Neuronal stem cell (in vitro differentiated cells): ENCODE results near the gene CCDC184.
"Not testable (repeated sequence)": the region's sequence is repeated elsewhere in the genome, so short reads cannot be mapped to it uniquely, and the experiment has no call there.

Experiments
- DNase-seq: peaks from one replicate; pipeline ENCODE4 v3.0.0-alpha.2; 2013; ENCODE audit warnings: low spot score
- H2AFZ ChIP-seq: one replicate; pipeline ENCODE4 v1.6.1; 2013; ENCODE audit warnings: mild to moderate bottlenecking, low read length, inconsistent platforms
- H2AK5ac ChIP-seq: 2 replicates; pipeline ENCODE4 v1.6.1; 2013; ENCODE audit warnings: low read depth, mild to moderate bottlenecking, inconsistent platforms, low read length, moderate library complexity, mixed read lengths
- H2BK120ac ChIP-seq: 2 replicates; pipeline ENCODE4 v1.6.1; 2013; ENCODE audit warnings: low read depth, mild to moderate bottlenecking, inconsistent platforms, low read length, moderate library complexity, mixed read lengths
- H2BK12ac ChIP-seq: one replicate; pipeline ENCODE4 v1.6.1; 2013; ENCODE audit warnings: low read length, inconsistent platforms
- H2BK15ac ChIP-seq: 2 replicates; pipeline ENCODE4 v1.6.1; 2013; ENCODE audit warnings: mild to moderate bottlenecking, low read length, inconsistent platforms, mixed read lengths
- H2BK5ac ChIP-seq: one replicate; pipeline ENCODE4 v1.6.1; 2013; ENCODE audit warnings: inconsistent platforms, mild to moderate bottlenecking, low read length, moderate library complexity
- H3K14ac ChIP-seq: one replicate; pipeline ENCODE4 v1.6.1; 2013; ENCODE audit warnings: low read length, inconsistent platforms
- H3K18ac ChIP-seq: 2 replicates; pipeline ENCODE4 v1.6.1; 2013; ENCODE audit warnings: low read length, inconsistent platforms
- H3K23ac ChIP-seq: 2 replicates; pipeline ENCODE4 v1.6.1; 2013; ENCODE audit warnings: low read depth, mild to moderate bottlenecking, mixed read lengths, low read length, inconsistent platforms; ENCODE audit not compliant: poor library complexity
- H3K27ac ChIP-seq: replicated peaks from 3 replicates; pipeline ENCODE4 v1.5.1; 2013; ENCODE audit warnings: low read length, inconsistent platforms
- H3K27me3 ChIP-seq, 3 experiments: 2 replicates each; pipeline ENCODE4 v1.6.1; 2013; ENCODE audit warnings: low read length in 3 of 3, mild to moderate bottlenecking in 2 of 3, inconsistent platforms in 1 of 3, low read depth in 1 of 3, mixed read lengths in 1 of 3, moderate library complexity in 1 of 3; ENCODE audit not compliant: control insufficient read depth in 3 of 3, insufficient read depth in 3 of 3
- H3K36me3 ChIP-seq, 2 donors: replicated peaks in 1 of 2; 2 replicates each; pipeline ENCODE4 v1.6.1; 2013; ENCODE audit warnings: low read length in 2 of 2; ENCODE audit not compliant: control insufficient read depth in 2 of 2, insufficient read depth in 2 of 2
- H3K4ac ChIP-seq: 2 replicates; pipeline ENCODE4 v1.6.1; 2013; ENCODE audit warnings: inconsistent platforms, mild to moderate bottlenecking, low read length, moderate library complexity
- H3K4me1 ChIP-seq, 2 donors: 1 replicate in 1 of 2; 2 replicates in 1 of 2; pipeline ENCODE4 v1.6.1; 2013; ENCODE audit warnings: low read length in 2 of 2, low read depth in 1 of 2; ENCODE audit not compliant: control insufficient read depth in 2 of 2, insufficient read depth in 1 of 2
- H3K4me2 ChIP-seq: one replicate; pipeline ENCODE4 v1.6.1; 2013; ENCODE audit warnings: mild to moderate bottlenecking, low read length, inconsistent platforms; ENCODE audit not compliant: insufficient read depth, poor library complexity, severe bottlenecking
- H3K4me3 ChIP-seq, 2 donors: 2 replicates each; pipeline ENCODE4 v1.5.1; 2013; ENCODE audit warnings: low read length in 2 of 2, mild to moderate bottlenecking in 2 of 2, inconsistent platforms in 1 of 2, moderate library complexity in 1 of 2
- H3K79me1 ChIP-seq: one replicate; pipeline ENCODE4 v1.6.1; 2013; ENCODE audit warnings: low read depth, mild to moderate bottlenecking, inconsistent platforms, low read length, moderate library complexity
- H3K9ac ChIP-seq: one replicate; pipeline ENCODE4 v1.6.1; 2013; ENCODE audit warnings: mild to moderate bottlenecking, low read depth, low read length, inconsistent platforms; ENCODE audit not compliant: poor library complexity
- H3K9me3 ChIP-seq, 2 donors: replicated peaks in 1 of 2; 2 replicates each; pipeline versions ENCODE3 to v1.6.1; 2013; ENCODE audit warnings: low read length in 2 of 2, mild to moderate bottlenecking in 2 of 2, inconsistent platforms in 1 of 2, low read depth in 1 of 2, mixed read lengths in 1 of 2, moderate library complexity in 1 of 2; ENCODE audit not compliant: control insufficient read depth in 2 of 2, insufficient read depth in 1 of 2
- H4K8ac ChIP-seq: one replicate; pipeline ENCODE4 v1.6.1; 2013; ENCODE audit warnings: low read depth, mild to moderate bottlenecking, inconsistent platforms, low read length, moderate library complexity
- H4K91ac ChIP-seq: one replicate; pipeline ENCODE4 v1.6.1; 2013; ENCODE audit warnings: low read length, low read depth, mild to moderate bottlenecking, inconsistent platforms; ENCODE audit not compliant: poor library complexity
- WGBS, 2 donors: extraction: QIAGEN DNeasy Blood & Tissue Kit; methylation state at CpG; one replicate each; pipeline ENCODE4 v1.1.7; 2013; ENCODE audit warnings: missing lambda C conversion rate in 2 of 2, mixed read lengths in 1 of 2; ENCODE audit not compliant: insufficient read length in 2 of 2, insufficient replicate concordance in 1 of 2; ENCODE audit errors: extremely low coverage in 2 of 2; 5-methylcytosine and 5-hydroxymethylcytosine counted together

Gene CCDC184

DNA sequence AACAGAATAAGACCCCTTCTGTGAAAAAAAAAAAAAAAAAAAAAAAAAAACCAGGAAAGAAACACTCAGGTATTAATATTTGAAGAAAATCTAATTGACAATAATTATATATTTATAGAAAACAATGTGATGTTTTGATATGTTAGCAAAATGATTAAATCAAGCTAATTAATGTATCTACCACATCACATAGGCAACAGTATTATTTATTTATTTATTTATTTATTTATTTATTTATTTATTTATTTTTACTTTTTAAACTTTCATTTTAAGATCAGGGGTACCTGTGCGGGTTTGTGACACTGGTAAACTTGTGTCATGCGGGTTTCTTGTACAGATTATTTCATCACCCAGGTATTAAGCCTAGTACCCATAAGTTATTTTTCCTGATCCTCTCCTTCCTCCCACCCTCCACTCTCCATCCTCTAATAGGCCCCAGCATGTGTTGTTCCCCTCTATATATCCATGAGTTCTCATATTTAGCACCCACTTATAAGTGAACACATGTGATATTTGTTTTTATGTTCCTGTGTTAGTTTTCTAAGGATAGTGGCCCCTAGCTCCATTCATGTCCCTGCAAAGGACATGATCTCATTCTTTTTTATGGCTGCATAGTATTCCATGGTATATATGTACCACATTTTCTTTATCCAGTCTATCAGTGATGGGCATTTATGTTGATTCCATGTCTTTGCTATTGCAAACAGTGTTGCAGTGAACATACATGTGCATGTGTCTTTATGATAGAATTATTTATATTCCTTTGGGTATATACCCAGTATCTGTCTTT lies 47.9 kb downstream of the CCDC184 start:
- H3K4me1 ChIP-seq, H2BK5ac ChIP-seq, H2BK120ac ChIP-seq, H3K36me3 ChIP-seq, H3K9ac ChIP-seq, H3K4me2 ChIP-seq, H3K4ac ChIP-seq, H3K27ac ChIP-seq, H2BK12ac ChIP-seq, H3K79me1 ChIP-seq, H2AK5ac ChIP-seq, H3K23ac ChIP-seq, H4K8ac ChIP-seq, H3K14ac ChIP-seq, H3K4me3 ChIP-seq, DNase-seq, H2AFZ ChIP-seq, H2BK15ac ChIP-seq, H4K91ac ChIP-seq, H3K27me3 ChIP-seq, H3K18ac ChIP-seq: not testable (repeated sequence)
- WGBS, 2 donors: no CpG with 5 or more reads among the region's 2 CpGs
- peaks cover 0 to 14% of the 10 kb centered on the region in 2 donors for H3K9me3 ChIP-seq
